IgD-negative memory B cell (primary cell): ENCODE measurements around the gene PTPRH. TPM values are rescaled to one million over a fixed set of nuclear protein-coding genes. Genes with fewer than 3 reads are reported as not detected.
A peak's percentile ranks its signal among the peaks of the same experiment; 100 is the strongest.
"Not testable (repeated sequence)": the region's sequence is repeated elsewhere in the genome, so short reads cannot be mapped to it uniquely, and the experiment has no call there.

Source experiments
- H3K27ac Mint-ChIP-seq, 3 donors: one replicate each; pipeline ENCODE4 v1.8.0; 2020 to 2022; ENCODE audit warnings: mild to moderate bottlenecking in 3 of 3, mixed read lengths in 3 of 3, moderate library complexity in 1 of 3
- H3K27me3 Mint-ChIP-seq: one replicate; pipeline ENCODE4 v1.8.0; 2021; ENCODE audit warnings: mixed read lengths
- H3K36me3 Mint-ChIP-seq: one replicate; pipeline ENCODE4 v1.8.0; 2020; ENCODE audit warnings: mild to moderate bottlenecking, mixed read lengths
- H3K4me1 Mint-ChIP-seq, 3 donors: one replicate each; pipeline ENCODE4 v1.8.0; 2020 to 2022; ENCODE audit warnings: mixed read lengths in 3 of 3, mild to moderate bottlenecking in 1 of 3
- H3K4me3 Mint-ChIP-seq, 4 donors: one replicate each; pipeline ENCODE4 v1.8.0; 2020 to 2022; ENCODE audit warnings: mild to moderate bottlenecking in 4 of 4, mixed read lengths in 4 of 4, moderate library complexity in 3 of 4
- H3K9me3 Mint-ChIP-seq, 3 donors: one replicate each; pipeline ENCODE4 v1.8.0; 2020 to 2021; ENCODE audit warnings: mixed read lengths in 3 of 3, mild to moderate bottlenecking in 1 of 3
- polyA plus RNA-seq: library from polyadenylated mRNA; unstranded; fragments of 300-500 nt; fragmentation: Illumina TruSeq; gene quantifications from one replicate; pipeline ENCODE4 v1.2.3, GENCODE V29; 2021

Gene PTPRH
- polyA plus RNA-seq, 1 donor from 2014 or later = not detected

DNA sequence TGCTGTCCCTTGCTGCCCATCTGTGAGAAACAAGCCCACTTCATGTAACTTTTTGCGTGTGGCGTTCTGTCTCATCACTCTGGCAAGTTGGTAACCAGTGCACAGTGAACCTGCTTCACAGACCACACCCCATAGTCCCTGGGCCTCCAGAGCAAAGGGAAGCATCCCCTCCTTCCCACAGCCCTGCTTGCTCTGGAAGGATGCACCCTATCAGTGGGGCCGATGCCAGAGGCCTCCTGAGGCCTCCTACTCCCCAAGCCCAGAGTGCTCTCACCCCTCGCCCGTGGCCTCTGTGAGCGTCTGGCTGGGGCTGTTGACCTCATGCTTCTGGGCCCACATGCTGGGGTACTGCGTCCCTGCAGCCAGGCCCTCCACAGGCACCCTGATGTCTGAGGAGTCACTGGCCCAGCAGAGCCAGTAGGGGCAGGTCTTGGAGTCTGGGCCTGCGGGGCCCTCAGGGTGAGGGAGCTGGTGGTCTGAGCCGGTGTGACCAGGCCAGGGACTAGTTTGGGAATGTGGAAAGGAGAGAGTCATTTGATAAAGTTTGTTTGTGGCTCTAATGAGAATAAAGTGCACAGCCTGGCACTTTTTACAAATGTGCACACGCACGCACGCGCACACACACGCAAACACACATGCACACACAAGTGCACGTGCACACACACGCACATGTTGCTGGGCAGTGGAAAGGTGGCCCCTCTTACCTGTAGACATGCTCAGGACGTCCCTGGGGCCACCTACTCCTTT is 14.2 kb upstream of the PTPRH start:
- Mint-ChIP-seq H3K4me3 (no peak overlapping the region), H3K27me3 (no peaks in the 10 kb centered on the region), H3K27ac (no peak overlapping the region), H3K9me3 (peaks cover 0 to 9% (median 4%) of the 10 kb centered on the region in 3 donors), H3K36me3 (peaks cover 4% of the 10 kb centered on the region), H3K4me1 (peaks cover 0 to 5% (median 0%) of the 10 kb centered on the region in 3 donors)

DNA sequence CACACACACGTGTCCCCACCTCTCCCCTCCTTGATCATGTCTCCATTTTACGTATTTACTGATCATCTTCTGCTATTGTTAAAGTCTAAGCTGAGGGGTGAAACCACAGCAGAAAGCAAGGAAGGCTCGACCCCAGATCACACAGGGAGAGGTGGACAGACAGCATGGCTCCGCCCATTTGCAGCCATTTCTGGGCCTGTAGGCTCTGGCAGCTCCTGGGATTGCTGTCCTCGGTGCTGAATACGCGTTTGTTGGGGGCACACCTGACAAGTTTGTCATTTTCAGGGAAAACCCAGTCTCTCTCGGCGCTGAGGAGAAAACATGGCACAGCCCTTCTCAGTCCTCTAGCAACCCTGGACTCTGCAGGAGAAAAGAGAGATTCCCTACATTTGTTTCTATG is 11.2 kb upstream of the PTPRH start:
- Mint-ChIP-seq H3K27ac (no peak overlapping the region), H3K27me3 (peaks cover 8% of the 10 kb centered on the region), H3K4me3 (no peak overlapping the region), H3K36me3 (peaks cover 2% of the 10 kb centered on the region), H3K4me1 (peaks cover 0 to 8% (median 5%) of the 10 kb centered on the region in 3 donors), H3K9me3 (peaks cover 0 to 9% (median 4%) of the 10 kb centered on the region in 3 donors)

DNA sequence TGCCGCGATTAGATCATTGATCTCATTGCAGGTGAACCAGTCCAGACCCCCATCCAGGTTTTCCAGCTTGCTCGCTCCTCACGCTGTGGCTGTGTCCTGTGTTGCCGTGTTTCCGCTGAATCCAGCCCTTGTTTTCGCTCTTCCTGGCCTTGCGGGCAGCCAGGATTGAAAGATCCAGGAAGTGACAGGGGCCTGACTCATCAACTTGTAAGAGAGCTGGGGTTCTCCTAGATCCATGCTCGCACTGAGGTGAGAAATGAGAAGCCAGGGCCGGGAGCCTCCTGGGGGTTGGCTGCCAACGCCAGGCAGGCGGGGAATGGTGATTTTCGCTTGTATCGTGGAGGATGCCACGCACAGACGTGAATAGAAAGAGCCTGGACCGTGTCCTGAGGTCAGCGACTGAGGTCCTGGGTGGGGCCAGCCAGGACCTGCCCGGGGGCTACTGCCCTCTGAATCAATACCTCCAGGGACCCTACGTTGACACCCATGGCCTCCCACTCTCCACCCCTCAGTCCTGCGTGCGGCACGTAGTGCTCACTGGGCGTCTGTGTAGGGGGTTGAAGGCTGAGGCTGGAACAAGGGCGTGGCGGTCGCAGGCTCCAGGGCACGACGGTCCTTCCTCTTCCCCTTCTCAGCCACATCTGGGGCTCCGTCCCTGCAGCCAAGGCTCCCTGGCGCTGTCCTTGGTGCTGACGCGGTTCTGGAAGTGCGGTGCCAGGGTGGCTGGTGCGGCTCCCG is 7.3 kb upstream of the PTPRH start:
- Mint-ChIP-seq H3K36me3 (peaks cover 3% of the 10 kb centered on the region), H3K4me3 (peak overlapping the region in 2 of 4 donors; percentile 69 to 70), H3K27me3 (peaks cover 10% of the 10 kb centered on the region), H3K27ac (peak overlapping the region in 2 of 3 donors; percentile 42 to 68), H3K9me3 (peaks cover 5 to 14% (median 13%) of the 10 kb centered on the region in 3 donors), H3K4me1 (peaks cover 0 to 6% (median 5%) of the 10 kb centered on the region in 3 donors)

DNA sequence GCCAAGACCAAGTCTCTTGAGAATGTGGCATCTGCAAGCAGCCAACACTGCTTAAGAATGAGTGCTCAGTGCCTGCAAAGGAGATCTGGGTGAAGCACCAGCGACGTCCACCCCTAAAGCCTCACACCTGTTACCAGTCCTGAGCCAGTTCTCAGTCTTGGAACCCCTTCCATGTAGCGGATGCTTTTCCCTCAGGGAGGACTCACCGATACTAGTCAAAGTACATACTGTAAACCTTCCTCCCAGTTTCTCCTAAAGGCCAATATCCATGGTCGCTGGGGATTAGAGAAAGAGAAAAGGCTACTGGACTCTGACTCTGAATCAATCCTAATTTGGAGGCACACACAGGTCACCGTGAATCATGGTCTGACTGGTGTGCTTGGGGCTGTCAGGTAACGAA is 4.2 kb upstream of the PTPRH start:
- H3K36me3 Mint-ChIP-seq = peaks cover 1% of the 10 kb centered on the region
- H3K9me3 Mint-ChIP-seq = peaks cover 5 to 11% (median 5%) of the 10 kb centered on the region in 3 donors
- H3K27ac Mint-ChIP-seq = no peak overlapping the region
- H3K4me3 Mint-ChIP-seq = peak overlapping the region in 1 of 4 donors; percentile 41
- peaks cover 18% of the 10 kb centered on the region for H3K27me3 Mint-ChIP-seq
- peaks cover 0 to 6% (median 5%) of the 10 kb centered on the region in 3 donors for H3K4me1 Mint-ChIP-seq

DNA sequence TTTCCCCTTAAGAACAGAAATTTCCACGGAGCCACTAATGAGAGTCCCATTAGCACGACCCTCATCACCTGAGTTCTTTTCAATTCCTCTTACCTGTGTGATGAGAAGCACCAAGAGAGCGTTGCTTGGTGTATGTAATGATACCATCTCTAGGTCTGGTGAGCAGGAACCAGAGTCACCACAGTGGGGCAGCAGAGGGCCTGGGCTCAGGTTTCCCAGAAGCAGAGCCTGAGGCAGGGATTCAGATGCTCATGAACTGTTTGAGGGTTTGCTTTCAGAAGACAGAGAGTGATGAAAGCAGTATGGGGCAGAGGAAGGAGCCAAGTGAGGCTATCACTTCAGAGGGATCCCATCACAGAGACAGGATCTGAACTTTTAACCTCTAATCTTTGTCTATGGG is 3.1 kb upstream of the PTPRH start:
- H3K27ac Mint-ChIP-seq = no peak overlapping the region
- H3K4me1 Mint-ChIP-seq = peaks cover 0 to 6% (median 5%) of the 10 kb centered on the region in 3 donors
- H3K36me3 Mint-ChIP-seq = peaks cover 1% of the 10 kb centered on the region
- peaks cover 18% of the 10 kb centered on the region for H3K27me3 Mint-ChIP-seq
- H3K9me3 Mint-ChIP-seq = peaks cover 5 to 11% (median 5%) of the 10 kb centered on the region in 3 donors
- H3K4me3 Mint-ChIP-seq = no peak overlapping the region

DNA sequence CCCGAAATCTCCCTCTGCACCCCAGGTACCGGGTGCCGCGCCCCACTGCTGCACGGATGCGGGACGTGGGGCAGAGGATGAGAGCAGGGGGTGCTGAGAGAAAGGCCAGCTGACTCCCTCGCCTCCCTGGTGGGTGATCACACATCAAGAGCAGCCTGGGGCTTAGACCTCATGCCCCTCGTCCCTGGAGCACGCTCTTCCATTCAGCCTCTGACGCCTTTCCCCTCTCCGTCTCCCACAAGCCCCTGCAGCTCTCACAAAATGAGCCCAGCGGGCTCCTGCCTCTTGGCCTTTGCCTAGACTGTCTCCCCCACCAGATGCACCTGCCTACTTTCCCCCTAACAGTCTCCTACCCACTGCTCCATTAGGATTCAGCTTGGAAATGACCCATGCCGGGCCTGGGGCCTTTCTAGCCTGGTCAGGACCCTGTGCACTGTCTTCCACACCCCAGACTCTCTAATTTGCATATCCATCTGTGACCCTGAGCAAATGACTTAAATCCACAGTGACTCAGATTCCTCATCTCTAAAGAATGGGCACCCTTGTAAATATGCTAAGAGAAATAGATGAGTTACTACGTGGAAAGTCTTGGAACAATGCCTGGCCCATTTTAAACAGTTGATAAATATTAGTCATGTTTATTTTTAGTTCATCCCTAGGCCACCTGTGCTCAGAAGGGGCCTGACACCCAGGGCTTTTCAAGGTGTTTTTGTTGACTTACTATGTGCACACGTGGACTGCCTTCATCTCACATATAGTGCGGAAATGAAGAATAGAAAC is 582 bp upstream of the PTPRH start:
- Mint-ChIP-seq H3K9me3 (peaks cover 5 to 11% (median 5%) of the 10 kb centered on the region in 3 donors), H3K4me3 (no peak overlapping the region), H3K4me1 (peaks cover 0 to 3% (median 0%) of the 10 kb centered on the region in 3 donors), H3K27me3 (peaks cover 14% of the 10 kb centered on the region), H3K27ac (peak overlapping the region in 1 of 3 donors; percentile 62), H3K36me3 (no peaks in the 10 kb centered on the region)

DNA sequence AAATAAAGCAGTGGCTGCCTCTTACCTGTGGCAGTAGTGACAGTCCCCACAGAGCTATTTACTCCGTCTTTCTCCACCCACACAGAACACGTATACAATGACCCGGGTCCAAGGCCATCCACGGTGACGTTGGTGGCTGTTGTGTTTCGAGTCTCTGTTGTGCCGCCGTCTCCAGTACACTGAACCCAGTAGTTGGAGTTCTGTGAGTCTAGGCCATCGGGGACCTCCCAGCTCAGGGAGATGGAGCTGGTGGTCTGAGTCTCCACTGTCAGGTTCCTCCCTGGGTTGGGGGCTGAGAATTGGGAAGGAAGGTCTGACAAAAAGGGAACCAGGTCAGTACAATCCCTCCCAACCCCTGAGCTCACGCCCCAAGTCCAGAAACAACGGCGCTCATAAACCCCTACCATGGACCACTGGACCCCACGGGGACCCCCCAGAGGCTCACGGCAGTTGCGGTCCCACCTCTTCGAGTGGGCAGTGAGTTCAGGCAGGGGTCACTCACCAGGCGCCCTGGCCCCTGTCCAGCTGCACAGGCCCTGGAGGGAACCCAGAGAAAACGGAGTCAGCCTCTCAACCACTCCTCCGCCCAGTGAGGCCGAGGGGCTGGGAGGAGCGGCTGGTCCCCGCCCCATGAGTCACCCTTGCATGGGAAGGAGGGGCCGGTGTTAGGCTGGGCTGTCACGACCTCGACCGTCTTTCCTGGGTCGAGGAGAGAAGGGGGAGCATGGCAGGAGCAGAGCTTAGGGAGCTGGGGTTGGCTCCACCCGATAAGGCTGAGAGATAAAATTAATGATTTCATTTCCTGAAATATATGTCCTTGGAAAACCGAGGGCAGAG is 2.4 kb downstream of the PTPRH start:
- H3K27me3 Mint-ChIP-seq = peaks cover 26% of the 10 kb centered on the region
- H3K4me1 Mint-ChIP-seq = peaks cover 0 to 3% (median 1%) of the 10 kb centered on the region in 3 donors
- H3K27ac Mint-ChIP-seq = peak overlapping the region in 1 of 3 donors; percentile 39
- no peaks in the 10 kb centered on the region for H3K36me3 Mint-ChIP-seq
- H3K9me3 Mint-ChIP-seq = peaks cover 0 to 3% (median 0%) of the 10 kb centered on the region in 3 donors
- H3K4me3 Mint-ChIP-seq = no peak overlapping the region

DNA sequence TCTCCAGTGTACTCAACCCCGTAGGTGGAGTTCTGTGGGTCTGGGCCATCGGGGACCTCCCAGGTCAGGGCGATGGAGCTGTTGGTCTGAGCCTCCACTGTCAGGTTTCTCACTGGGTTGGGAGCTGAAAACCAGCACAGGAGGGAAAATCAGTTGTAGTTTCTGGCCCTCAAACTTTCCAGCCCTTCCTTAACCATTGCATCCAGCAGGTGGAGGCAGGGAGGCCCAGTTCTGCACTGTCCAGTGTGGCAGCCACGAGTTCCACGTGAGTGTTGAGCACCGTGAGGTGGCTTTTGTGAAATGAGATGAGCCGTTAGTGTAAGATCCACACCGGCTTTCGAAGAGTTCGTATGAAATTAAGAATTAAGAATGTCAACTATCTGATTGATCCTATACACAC is 7.1 kb downstream of the PTPRH start:
- H3K27ac Mint-ChIP-seq, H3K9me3 Mint-ChIP-seq, H3K36me3 Mint-ChIP-seq, H3K4me1 Mint-ChIP-seq, H3K4me3 Mint-ChIP-seq: not testable (repeated sequence)
- H3K27me3 Mint-ChIP-seq = peaks cover 27% of the 10 kb centered on the region

DNA sequence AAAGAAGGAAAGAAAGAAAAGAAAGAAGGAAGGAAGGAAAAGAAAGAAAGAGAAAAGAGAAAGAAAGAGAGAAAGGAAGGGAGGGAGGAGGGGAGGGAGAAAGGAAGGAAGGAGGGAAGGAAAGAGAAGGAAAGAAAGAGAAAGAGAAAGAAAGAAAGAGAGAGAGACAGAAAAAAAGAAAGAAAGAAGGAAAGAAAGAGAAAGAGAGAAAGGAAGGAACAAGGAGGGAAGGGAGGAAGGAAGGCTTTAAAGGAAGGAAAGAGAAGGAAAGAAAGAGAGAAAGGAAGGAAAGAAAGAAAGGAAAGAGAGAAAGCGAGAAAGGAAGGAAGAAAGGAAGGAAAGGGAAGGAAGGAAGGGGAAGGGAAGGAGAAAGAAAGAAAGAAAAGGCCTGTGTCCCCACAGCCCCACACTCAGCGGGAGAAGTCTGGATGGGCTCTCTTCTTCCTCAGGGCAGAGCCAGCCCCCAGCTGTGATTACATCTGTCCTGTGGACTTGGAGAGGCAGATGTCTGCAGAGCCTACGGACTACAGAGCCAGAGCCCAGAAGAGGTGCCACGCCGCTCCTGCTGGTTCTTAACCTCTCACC is 9.6 kb downstream of the PTPRH start:
- Mint-ChIP-seq H3K27me3 (peaks cover 19% of the 10 kb centered on the region), H3K36me3 (peaks cover 1% of the 10 kb centered on the region), H3K9me3 (peaks cover 0 to 3% (median 0%) of the 10 kb centered on the region in 3 donors), H3K4me1 (peaks cover 0 to 4% (median 0%) of the 10 kb centered on the region in 3 donors), H3K4me3 (no peak overlapping the region), H3K27ac (no peak overlapping the region)

DNA sequence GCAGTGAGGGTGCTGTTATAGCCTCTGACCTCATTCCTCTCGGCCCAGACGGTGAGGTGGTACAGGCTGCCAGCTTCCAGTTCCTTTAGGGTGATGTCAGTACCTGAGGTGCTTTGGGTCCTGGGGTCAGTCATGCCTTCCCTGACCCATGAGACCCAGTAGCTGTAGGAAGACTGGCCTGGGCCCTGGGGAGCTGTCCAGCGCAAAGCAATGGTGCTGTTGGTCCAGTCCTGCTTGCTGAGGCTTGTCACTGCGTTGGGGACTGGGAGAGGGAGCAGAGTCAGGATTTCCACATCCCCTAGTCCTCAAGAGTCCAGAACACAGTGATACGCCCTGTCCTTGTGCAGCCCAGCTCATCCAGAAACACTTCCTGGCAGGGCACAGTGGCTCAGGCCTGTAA is 10.7 kb downstream of the PTPRH start:
- peaks cover 0 to 3% (median 0%) of the 10 kb centered on the region in 3 donors for H3K9me3 Mint-ChIP-seq
- peaks cover 14% of the 10 kb centered on the region for H3K27me3 Mint-ChIP-seq
- no peak overlapping the region for H3K27ac Mint-ChIP-seq
- H3K4me3 Mint-ChIP-seq = no peak overlapping the region
- peaks cover 1% of the 10 kb centered on the region for H3K36me3 Mint-ChIP-seq
- H3K4me1 Mint-ChIP-seq = peaks cover 0 to 4% (median 0%) of the 10 kb centered on the region in 3 donors

DNA sequence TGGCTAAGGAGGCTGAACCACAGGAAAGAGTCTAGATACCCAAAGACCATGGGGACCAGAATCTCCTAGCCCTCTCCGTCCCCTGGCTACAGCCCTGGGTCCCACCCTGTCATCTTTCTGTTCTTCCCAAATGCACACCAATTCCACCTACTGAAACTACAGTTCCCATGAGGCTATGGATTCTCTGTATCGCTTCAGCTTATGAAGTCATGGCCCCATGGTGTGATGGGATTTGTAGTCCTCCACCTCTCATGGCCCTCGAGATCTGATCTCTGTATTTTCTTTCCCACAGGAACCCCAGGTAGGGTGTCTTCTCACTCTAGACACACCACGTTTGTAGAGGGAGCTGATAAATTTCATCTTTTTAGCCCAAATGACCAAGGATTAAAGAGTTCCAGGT is 11.8 kb downstream of the PTPRH start:
- Mint-ChIP-seq H3K27ac (no peak overlapping the region), H3K36me3 (peaks cover 1% of the 10 kb centered on the region), H3K4me3 (no peak overlapping the region), H3K9me3 (peaks cover 0 to 3% (median 0%) of the 10 kb centered on the region in 3 donors), H3K4me1 (peaks cover 0 to 3% (median 0%) of the 10 kb centered on the region in 3 donors), H3K27me3 (peaks cover 17% of the 10 kb centered on the region)

DNA sequence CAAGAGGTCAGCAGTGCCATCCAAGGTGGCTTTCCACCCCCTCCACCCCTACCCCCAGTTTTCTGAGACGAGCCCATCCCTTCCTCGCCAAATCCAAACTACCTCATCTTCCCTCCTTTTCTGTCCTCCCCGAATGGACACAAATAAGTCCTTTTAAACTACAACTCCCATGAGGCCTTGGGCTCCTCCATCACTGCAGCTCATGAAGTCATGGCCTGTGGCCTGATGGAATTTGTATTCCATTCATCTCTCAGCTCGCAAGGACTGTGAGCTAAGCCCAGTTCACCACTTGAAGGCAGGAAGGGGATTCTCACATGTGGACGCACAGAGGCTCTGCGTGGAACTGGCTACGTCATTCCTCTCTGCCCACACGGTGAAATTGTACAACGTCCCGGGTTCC is 12.5 kb downstream of the PTPRH start:
- H3K4me3 Mint-ChIP-seq = no peak overlapping the region
- H3K27me3 Mint-ChIP-seq = peaks cover 17% of the 10 kb centered on the region
- peaks cover 0 to 3% (median 0%) of the 10 kb centered on the region in 3 donors for H3K4me1 Mint-ChIP-seq
- no peak overlapping the region for H3K27ac Mint-ChIP-seq
- H3K36me3 Mint-ChIP-seq = peaks cover 1% of the 10 kb centered on the region
- H3K9me3 Mint-ChIP-seq = peaks cover 0 to 3% (median 0%) of the 10 kb centered on the region in 3 donors

DNA sequence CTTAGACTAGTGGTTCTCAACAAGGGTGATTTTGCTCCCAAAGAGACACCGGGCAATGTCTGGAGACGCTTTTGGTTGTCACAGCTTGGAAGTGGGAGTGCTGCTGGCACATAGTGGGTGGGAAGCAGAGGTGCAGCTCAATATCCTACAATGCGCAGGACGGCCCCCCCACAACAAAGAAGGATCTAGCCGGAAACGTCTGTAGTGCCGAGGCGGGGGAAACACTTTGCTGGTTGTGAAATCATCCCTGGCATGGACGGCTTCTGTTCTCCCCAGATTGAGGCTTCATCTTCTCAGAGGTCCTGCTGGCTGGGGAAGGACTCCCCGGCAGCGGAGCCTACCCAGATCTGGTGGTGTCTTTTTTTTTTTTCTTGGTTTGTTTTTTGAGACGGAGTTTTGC is 15.8 kb downstream of the PTPRH start:
- H3K4me1 Mint-ChIP-seq = peaks cover 0 to 2% (median 0%) of the 10 kb centered on the region in 3 donors
- H3K9me3 Mint-ChIP-seq = peaks cover 0 to 3% (median 0%) of the 10 kb centered on the region in 3 donors
- no peak overlapping the region for H3K27ac Mint-ChIP-seq
- no peak overlapping the region for H3K4me3 Mint-ChIP-seq
- peaks cover 16% of the 10 kb centered on the region for H3K27me3 Mint-ChIP-seq
- H3K36me3 Mint-ChIP-seq = peaks cover 1% of the 10 kb centered on the region

DNA sequence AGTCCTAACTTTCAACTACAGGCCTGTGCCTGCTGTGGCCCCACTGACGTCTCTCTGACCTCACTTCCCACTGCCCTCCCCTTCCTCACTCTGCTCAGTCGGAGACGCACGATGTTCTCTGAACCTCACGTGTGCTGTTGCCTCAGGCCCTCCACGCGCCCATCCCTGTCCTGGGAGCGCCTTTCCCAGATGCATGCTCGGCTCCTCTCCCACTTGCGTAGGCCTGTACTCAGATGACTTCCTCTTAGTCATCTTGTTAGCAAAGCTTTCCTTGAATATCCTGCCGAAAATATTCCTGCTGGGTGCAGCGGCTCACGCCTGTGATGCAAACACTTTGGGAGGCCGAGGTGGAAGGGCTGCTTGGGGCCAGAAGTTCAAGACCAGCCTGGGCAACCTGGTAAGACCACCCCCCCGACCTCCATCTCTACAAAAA is 19.9 kb downstream of the PTPRH start:
- Mint-ChIP-seq H3K4me3 (no peak overlapping the region), H3K27ac (no peak overlapping the region), H3K36me3 (no peaks in the 10 kb centered on the region), H3K4me1 (peaks cover 0 to 2% (median 0%) of the 10 kb centered on the region in 3 donors), H3K27me3 (peaks cover 21% of the 10 kb centered on the region), H3K9me3 (no peaks in the 10 kb centered on the region)
